ENCODE results near the gene VARS1. TPM values are rescaled to one million over a fixed set of nuclear protein-coding genes. Genes with fewer than 3 reads are reported as not detected.
"Not testable (repeated sequence)": the region's sequence is repeated elsewhere in the genome, so short reads cannot be mapped to it uniquely, and the experiment has no call there.

The VARS1 gene
- total RNA-seq, 1 experiment from 2014 or later, result 26.4 TPM

DNA sequence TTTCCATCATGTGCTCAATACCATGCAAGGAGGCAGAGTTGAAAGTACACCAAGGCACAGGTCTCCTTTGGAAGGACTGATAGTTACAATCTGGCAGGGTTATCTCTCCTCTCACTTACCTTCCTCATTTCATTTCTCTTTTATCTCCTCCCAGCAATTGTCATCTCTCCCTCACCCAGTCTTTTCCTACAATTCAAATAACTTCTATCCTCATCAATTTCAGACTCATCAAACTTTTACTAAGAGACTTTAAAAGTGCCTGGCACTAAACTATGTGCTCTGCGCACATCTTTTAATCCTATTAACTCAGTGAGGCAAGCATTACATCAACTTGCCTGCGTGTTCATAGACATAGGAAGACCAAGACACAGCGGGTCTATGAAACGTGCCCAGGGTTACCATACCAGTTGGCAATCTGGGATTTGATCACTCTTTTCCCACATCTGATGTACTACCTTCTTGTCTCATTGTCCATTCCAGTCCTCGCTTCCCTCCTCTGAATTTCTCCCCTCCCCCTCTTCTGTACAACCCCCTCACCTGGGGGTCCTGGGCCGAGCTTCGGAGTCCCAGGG lies 1.2 kb downstream of the VARS1 start:
- peak; percentile 26 for DNase-seq (ENCODE audit: low read depth)

DNA sequence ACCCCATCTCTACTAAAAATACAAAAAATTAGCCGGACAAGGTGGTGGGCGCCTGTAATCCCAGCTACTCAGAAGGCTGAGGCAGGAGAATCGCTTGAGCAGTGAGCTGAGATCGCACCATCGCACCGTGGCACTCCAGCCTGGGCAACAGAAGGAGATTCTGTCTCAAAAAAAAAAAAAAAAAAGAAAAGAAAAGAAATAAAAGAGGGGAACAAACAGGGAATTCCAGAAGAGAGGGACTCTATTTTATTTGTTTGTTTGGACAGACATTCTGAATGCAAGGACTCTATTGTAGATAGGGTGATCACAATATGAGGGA lies 1.7 kb downstream of the VARS1 start:
- not testable (repeated sequence) for DNase-seq (ENCODE audit: low read depth)

DNA sequence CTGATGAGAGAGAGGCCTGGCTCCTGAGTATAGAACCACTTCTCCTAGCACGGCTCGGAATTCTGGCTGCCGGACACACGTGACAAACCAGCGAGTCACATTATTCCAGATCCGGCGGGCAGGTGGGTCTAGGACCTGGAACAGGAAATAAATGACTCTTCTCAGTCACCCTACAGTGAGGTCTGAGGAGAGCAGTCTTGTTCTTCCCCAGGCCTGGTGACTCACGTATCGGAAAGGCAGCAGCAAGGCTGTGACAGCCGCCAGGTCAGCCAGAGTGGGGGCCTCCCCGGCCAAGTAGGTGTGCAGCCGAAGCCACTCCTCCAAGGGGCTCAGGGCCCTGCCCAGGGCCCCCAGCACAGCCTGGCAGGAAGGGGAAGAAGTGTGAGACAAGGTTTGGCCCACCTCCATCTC lies 2.8 kb downstream of the VARS1 start:
- peak; percentile 49 for DNase-seq (ENCODE audit: low read depth)

DNA sequence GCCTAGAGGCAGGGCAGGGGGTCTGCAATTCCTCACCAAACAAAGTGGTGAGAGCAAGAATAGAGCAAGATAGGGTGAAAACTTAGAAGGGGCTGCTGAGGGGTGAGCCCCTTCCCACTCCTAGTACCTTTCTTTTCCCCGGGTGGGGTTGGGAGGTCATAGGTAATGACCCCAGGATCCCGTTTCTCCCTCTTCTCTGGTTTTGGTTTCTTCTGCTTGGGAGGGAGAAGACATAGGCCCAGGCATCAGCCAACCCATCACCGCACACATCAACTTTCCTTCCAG lies 3.5 kb downstream of the VARS1 start:
- DNase-seq (ENCODE audit: low read depth), result no peak

DNA sequence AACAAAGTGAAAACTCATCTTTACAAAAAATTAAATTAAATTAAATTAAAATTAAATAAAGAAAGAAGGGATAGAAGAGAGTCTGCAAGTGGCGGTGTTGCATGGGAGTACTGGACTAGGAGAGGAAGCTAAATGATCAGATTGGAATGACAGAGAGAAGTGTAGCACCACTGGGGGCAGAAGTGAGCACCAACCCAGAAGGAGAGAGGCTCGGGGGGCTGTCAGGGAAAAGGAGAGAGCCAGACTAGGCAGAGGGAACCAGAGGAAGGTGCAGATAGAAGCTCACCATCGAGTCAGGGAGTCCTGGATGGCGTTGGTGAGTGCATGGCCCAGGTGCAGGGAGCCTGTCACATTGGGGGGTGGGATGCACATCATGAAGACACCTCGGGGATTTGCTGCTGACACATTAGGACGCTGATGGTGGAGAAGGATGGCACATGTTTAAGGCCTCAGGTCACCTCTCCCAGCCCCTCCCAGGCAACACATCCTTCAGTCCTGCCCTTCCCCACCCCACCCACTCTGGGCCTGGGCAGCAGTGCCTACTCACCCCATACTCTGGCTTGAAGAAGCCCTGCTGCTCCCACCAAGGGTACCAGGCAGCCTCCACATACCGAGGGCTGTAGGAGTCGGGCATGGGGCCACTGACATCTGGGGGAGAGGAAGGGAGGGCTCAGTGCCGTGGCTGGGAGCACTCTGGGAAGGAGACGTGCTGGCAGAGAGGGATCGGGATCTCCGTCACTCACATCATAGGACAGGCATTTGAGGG lies 4.0 kb downstream of the VARS1 start:
- peak; percentile 49 for DNase-seq (ENCODE audit: low read depth)

DNA sequence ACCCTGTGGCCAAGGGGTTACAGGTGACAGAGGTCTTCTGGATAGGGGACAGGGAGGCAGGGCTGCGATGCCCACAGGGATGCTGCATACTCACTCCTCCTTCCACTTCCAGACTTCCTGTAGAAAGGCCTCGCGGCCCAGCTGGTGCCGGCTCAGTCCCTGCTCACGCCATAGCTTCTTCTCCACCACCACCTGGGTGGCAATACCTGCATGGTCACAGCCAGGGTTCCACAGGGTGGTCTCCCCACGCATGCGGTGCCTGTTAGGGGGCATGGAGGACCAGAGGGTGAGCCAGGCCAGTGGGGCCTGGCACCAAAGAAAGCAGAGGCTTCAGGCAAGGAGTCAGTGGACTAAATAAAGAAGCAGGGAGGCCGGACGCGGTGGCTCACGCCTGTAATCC lies 10.1 kb downstream of the VARS1 start:
- DNase-seq (ENCODE audit: low read depth), result no peak

DNA sequence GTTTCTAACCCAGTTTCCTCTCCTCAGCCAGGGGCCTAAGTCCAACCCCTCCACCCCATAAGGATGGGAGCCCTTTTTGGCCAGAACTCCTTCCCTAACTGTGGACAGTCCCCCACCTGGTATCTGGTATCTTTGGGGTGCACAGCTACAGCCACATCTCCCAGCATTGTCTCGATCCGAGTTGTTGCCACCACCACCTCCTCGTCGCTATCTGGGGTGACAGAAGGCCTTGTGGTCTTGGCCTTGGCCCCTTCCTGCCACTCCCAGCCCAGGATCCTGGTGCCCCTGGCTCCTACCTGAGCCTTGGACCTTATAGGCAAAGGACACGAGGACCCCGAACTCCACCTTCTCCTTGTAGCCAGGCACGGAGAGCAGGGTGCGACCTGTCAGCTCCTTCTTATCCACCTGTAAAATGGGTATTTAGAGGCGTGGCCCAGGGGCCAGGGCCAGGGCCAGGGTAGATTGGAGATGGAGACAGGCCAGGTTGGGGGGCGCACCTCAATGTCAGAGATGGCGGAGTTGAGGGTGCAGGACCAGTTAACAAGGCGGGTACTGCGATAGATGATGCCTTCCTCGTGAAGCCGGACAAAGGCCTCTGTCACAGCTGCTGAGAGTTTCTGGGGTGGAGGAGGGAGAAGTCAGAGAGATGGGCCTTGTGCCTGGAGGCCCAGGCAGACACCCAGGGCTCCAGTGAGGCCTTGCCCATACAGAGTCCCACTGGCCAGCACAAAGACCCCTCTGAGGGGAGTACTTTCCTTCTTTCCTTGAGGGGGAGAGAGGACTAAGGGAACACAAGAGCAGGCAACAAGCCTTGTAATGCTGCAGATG lies 11.2 kb downstream of the VARS1 start:
- no peak for DNase-seq (ENCODE audit: low read depth)

DNA sequence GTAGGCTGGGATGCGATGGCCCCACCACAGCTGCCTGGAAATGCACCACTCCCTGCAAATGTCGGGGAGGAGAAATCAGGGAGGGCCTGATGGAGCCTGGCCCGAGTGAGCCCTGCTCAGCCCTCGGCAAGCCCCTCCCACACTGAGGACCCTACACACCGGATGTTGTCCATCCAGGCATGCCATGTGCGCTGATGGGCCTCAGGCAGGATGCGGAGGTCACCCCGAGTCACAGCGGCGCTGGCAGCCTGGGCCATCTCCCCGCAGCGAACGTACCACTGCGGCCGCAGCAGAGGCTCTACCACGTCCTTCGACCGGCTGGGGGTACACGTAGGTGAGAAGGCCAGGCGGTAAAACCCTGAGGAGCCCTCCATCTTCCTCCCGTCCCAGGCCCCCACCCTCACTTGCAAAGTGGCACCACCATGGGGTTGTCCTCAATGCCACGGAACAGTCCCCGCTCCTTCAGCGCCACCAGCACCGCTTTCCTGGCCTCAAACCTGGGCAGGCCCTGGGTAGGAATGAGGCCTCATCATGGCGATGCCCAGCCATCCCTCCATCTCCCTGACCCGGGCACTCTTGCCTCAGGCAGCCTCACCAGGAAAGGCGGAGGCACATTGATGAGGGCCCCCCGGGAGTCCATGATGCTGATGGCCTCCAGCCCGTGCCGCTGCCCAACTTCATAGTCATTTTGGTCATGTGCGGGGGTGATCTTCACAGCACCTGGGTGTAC lies 13.3 kb downstream of the VARS1 start:
- no peak for DNase-seq (ENCODE audit: low read depth)

DNA sequence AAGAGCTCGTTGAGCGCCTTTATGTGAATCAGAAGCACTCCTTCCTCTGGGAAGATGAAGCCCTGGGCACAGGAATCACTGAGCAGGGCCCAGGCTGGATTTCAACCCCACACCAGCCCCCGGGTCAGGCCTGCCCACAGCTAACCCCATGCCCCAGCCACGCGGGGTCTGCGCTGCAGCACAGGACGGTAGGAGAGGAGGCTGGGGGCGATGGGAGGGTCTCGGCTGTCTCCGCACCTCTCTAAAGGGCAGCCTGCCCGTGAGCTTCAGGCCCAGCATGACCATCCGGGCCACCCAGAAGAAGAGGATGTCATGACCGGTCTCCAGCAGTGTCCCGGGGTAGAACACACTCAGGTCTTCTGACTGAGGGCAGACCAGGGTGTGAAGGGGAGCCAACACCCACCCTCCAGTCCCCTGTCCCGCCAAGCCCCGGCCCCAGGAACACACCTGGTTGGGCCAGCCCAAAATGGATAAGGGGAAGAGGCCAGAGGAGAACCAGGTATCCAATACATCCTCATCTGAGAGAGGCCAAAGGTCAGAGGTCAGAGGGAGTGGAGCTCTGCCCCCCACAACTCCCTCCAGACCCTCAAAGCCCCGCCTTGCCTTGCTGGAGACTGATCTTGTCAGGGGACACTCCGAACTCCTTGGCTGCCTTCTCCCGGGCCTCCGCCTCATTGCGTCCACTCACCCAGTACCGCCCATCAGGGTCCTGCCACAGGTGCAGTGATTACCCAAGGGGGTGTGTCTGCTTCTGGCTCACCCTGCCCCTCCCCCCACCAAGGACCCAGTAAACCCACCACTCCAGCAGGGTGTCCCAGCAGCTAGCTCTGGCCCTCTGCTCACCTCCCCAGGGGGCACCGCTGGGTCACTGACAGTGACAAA lies 14.1 kb downstream of the VARS1 start:
- no peak for DNase-seq (ENCODE audit: low read depth)

DNA sequence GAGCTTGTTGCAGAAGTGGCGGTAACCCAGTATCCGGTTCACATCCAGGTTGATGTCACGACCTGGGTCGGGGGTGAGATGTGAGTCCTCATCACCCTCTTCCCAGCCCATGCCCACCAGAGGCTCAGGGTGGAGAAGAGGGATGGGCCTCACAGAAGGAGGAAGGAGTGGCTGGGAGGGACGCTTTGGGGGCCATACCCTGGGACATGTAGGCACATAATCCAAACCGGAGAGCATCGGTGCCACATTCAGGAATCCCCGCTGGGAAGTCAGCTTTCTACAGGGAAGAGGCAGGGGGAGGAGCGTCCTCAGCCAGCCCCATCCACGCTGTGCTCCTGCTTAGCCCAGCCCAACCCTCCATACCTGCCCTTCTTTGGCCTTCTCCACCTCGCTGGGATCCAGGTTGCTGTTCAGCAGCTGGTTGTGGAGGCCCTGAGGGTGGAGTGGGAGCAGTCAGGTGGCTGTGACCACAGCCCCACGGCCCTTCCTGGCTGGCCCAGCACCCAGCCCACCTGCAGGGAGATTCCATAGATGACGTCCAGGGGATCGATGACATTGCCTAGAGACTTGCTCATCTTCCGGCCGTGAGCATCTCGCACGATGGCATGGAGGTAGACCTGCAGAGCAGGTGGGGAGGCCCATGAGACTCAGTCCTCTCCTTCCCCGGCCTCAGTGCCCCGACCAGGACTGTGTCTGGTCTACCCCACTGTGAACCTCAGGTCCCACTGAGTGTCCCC lies 14.9 kb downstream of the VARS1 start:
- DNase-seq (ENCODE audit: low read depth), result no peak

DNA sequence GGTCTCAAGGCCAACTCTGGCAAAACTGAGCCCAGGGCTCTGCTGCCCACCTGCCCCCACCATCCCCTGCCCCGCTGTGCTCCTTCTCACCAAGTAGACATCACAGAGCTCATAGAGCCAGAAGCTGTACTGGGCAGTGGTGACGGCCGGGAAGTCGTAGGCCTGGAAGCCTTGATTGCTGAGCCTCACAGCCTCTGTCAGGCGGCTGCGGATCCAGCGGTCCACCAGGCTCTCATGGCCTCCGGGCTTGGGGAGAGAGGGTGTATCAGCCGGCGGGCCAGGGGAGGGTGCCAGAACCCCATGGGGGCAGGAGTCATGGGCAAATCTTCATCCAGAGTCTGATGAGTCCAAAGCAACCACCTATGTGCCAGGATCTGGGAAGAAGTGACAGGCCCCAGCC lies 15.6 kb downstream of the VARS1 start:
- DNase-seq (ENCODE audit: low read depth), result no peak

DNA sequence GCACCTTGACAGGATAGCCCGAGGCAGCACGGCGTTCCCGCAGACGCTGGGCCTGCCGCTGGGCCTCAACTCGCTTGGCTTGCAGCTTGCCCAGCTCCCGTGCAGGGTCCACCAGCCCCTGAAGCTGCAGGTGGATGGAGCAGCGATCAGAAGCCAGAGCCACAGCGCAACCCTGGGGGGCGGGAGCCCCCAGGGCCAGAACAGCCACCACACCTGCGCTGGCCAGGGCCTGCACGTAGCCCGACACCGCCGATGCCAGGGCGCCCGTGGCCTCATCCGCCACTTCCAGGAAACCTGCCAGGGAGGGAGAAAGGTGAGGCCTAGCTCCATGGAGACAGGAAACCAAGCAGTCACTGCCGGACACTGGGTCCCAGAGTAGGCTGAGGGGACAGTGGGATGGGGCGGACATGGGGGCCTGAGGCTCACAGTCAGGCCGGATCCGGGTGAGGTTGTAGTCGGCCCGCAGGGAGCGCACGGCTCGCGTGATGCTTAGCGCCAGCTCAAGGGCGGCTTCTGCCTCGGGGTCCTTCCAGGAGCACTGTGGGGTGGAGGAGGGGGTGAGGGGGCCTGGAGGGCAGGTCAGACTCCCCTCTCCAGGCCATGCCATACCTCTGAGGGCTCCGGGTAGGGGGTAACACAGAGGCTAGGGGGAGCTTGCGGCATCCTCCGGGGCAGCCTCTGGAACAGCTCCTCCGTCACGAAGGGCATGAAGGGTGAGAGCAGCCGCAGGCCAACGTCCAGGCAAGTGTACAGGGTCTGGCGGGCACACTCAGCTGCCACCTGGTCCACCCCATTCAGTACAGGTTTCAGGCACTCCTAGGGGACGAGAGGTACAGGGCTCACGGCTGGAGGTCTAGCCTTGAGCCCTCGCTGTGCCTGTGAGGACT lies 16.3 kb downstream of the VARS1 start:
- no peak for DNase-seq (ENCODE audit: low read depth)

DNA sequence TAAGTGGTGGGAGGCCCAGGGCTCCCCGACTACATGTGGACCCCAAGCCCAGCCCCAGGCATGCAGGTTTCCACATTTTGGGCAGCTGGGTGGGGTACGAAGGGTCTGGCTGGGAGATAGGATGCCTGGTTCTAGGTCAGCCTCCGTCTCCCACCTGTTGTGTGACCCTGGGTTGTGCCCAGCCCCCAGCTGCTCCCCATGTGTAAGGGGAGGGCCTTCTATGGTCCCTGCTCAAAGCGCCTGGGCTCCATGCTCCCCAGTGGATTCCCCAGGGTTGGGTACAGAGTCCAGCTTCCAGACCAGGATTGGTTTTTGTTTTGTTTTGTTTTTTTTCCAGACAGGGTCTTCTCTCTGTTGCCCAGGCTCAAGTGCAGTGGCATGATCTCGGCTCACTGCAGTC lies 17.4 kb downstream of the VARS1 start:
- DNase-seq (ENCODE audit: low read depth), result no peak

DNA sequence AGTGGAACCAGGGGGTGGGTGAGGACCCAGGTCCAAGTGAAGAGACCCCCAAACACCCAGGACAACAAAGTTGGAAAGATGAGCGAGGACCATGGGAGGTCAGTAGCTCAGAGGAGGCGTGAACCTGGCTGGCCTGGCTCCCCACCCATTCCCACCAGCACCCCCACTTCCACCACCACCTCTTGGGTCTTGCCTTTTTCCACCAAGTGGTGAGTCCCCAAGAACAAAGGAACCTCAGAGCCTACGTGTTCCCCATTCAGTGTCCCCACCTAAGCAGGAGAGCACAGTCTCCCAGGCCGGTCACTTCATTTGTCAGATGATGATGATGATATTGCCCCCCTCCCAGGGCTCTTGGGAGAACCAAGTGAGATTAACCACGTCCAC lies 17.9 kb downstream of the VARS1 start:
- no peak for DNase-seq (ENCODE audit: low read depth)

DNA sequence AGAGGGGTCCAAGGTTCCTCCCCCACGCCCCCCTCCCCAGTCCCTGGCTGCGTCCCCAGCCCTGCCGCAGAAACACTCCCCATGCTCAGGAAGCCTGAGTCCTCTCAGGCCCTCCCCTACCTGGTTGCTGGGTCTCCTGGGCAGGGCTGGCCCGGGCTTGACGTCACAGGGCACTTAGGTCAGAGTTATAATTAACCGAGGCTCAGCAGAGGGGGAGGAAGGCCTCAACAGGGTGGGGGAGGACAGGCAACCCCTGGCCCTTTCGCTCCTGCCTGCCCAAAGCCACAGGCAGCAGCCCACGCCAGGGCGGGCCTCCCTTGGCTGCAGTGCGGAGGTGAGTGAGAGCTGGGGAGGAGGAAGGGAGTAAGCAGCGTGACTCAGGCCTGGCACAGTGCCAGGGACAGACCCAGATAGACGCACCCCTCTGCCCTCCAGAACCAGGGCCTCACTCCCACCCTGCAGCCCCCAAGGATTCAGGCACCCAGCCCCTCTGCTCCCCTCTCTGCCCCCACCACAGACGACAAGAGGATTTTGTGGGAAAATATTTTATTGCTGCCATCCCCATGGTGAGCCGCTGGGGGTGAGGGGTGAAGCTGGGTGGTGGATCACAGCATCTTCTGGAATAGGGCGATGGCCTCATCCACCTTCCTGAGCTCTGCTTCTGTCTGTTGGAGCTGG lies 18.4 kb downstream of the VARS1 start, which contains the start of gene VWA7:
VWA7 (minus strand) TSS at position 340 of the 678 bp plus-strand sequence. CDS start 549 bp downstream, outside the sequence.
- DNase-seq (ENCODE audit: low read depth), result peak; percentile 75

DNA sequence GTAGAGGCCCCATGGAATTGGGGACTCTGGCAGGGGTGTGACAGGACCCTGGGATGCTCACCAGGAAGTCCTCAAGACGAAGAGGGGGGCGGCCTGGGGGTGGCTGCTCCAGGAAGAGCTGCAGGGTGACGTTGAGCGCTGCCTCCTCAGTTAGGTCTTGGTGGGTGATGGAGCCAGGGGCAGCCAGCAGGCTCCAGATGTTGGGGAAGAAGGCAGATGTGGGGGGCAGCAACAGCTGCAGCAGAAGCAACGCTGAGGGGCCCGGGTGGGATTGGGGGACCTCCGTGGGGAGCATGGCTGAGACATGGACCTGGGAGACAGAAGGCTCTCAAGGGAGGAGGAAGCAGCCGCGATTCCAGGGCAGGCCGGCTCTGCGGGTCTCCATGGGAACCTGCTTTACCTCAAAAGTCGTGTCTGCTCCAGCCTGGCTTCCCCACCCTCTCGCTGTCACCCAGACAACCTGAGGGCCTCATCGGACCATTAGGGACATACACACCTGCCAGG lies 19.0 kb downstream of the VARS1 start:
- no peak for DNase-seq (ENCODE audit: low read depth)

DNA sequence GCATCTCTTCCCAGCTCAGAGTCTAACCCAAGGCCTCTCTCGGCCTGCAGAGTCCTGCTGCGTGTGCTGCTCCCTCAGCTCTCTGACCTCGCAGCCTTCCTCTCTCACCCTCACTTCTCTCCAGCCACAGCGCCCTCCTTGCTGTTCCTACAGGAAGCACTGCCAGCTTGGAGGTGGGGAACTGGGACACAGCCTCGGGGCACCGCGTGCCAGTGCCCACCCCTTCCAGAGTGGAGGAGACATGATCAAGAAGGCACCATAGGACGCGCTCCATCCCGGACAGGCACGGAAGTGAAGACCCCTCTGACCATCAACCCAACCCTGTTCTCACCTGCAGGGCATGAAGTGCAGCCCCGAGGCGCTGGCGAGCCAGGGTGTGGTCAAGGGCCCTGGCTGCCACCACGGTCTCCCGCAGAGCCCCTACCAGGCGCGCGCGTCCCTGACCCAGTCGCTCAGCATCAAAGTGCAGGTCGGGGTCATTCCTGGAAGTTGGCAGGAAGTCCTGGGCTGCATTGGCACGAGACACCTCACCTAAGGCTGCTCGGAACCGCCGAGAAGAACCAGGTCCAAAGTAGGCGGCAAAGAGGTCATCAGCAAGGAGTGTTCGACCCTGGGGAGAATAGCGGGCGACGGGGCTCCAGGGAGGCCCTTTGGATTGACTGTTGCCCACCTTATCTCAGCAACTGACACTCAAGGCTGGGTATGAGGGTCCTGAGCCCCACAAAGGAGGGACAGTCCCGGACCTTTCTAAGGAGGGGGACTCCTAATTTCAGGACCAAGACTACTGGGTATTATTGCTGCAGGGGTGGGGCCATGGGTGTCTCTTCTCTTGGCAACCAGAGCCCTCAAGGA lies 19.7 kb downstream of the VARS1 start:
- no peak for DNase-seq (ENCODE audit: low read depth)

DNA sequence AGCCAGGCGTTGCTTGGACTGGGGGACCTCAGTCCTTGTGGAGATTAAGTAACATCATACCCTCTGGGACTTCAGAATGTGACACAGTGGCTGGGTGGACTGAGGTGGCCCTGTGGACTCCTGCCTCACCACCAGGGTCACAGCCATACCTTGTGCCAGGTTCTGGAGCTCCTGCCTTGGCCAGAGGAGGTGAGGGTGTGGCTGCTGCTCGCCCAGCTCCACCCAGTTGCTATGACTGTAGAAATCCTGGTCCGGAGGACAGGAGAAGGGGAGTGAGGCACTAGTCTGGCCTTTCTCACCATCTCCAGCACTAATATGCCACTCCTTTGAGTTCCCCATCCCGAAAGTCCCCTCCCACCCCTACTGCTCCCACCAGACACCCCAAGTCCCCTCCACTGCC lies 20.4 kb downstream of the VARS1 start:
- DNase-seq (ENCODE audit: low read depth), result no peak
